HuH-7 (cell line): ENCODE data around the gene HSF2BP.
"Not testable (repeated sequence)": the region's sequence is repeated elsewhere in the genome, so short reads cannot be mapped to it uniquely, and the experiment has no call there.

Experiments used
- DNase-seq: peaks from one replicate; pipeline ENCODE4 v3.0.0; 2011; ENCODE audit warnings: low spot score

The HSF2BP gene

GRCh38 chr21:43516295-43516847 lies 142.9 kb downstream of the HSF2BP start:
- DNase-seq = not testable (repeated sequence)

GRCh38 chr21:43514834-43515233 lies 144.5 kb downstream of the HSF2BP start:
- DNase-seq = not testable (repeated sequence)

- not testable (repeated sequence) for DNase-seq
Observed at GRCh38 chr21:43513023-43513422, 146.3 kb downstream of the HSF2BP start.

- not testable (repeated sequence) for DNase-seq
Observed at GRCh38 chr21:43511209-43511608, 148.1 kb downstream of the HSF2BP start.

- not testable (repeated sequence) for DNase-seq
Observed at GRCh38 chr21:43510669-43511068, 148.6 kb downstream of the HSF2BP start.

- not testable (repeated sequence) for DNase-seq
Observed at GRCh38 chr21:43503892-43504291, 155.4 kb downstream of the HSF2BP start.

GRCh38 chr21:43503075-43503750 lies 156.1 kb downstream of the HSF2BP start:
- DNase-seq = not testable (repeated sequence)

- not testable (repeated sequence) for DNase-seq
Observed at GRCh38 chr21:43502407-43503071, 156.7 kb downstream of the HSF2BP start.

GRCh38 chr21:43498924-43499323 lies 160.4 kb downstream of the HSF2BP start:
- DNase-seq = not testable (repeated sequence)

- DNase-seq = not testable (repeated sequence)
Observed at GRCh38 chr21:43498065-43498464, 161.2 kb downstream of the HSF2BP start.

GRCh38 chr21:43494279-43495012 lies 164.8 kb downstream of the HSF2BP start:
- not testable (repeated sequence) for DNase-seq

GRCh38 chr21:43493471-43493870 lies 165.8 kb downstream of the HSF2BP start:
- not testable (repeated sequence) for DNase-seq

- DNase-seq = not testable (repeated sequence)
Observed at GRCh38 chr21:43488235-43488634, 171.1 kb downstream of the HSF2BP start.

GRCh38 chr21:43486051-43486450 lies 173.2 kb downstream of the HSF2BP start:
- not testable (repeated sequence) for DNase-seq

GRCh38 chr21:43485016-43485415 lies 174.3 kb downstream of the HSF2BP start:
- not testable (repeated sequence) for DNase-seq

GRCh38 chr21:43479197-43479596 lies 180.1 kb downstream of the HSF2BP start:
- DNase-seq = not testable (repeated sequence)
